Femur (tissue), 1 donor: ENCODE measurements around the gene MAF.

Experiments
- DNase-seq: peaks from one replicate; pipeline ENCODE4 v3.0.0-alpha.2; 2017

Gene MAF

GRCh38 chr16:79587296-79587695 is 13.2 kb downstream of the MAF start:
- DNase-seq: no peak

DNA sequence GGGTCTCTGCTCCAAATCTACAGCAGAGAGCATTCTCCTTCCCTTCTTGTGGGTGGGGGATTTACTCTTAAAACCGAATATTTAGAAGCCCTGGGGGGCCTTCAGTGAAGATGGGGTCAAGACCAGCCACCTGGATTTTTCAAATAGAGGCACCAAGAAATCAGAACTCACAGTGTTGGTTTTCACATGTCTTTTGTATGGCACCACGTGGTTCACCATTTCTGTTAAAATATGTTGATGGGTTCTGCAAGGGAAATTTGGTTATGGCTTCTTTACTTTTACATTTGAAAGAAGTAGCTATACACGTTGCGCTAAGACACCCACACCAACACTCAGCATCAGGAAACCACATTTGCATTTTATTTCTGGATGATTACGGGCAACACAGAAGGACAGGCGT is 17.7 kb downstream of the MAF start:
- DNase-seq: no peak

DNA sequence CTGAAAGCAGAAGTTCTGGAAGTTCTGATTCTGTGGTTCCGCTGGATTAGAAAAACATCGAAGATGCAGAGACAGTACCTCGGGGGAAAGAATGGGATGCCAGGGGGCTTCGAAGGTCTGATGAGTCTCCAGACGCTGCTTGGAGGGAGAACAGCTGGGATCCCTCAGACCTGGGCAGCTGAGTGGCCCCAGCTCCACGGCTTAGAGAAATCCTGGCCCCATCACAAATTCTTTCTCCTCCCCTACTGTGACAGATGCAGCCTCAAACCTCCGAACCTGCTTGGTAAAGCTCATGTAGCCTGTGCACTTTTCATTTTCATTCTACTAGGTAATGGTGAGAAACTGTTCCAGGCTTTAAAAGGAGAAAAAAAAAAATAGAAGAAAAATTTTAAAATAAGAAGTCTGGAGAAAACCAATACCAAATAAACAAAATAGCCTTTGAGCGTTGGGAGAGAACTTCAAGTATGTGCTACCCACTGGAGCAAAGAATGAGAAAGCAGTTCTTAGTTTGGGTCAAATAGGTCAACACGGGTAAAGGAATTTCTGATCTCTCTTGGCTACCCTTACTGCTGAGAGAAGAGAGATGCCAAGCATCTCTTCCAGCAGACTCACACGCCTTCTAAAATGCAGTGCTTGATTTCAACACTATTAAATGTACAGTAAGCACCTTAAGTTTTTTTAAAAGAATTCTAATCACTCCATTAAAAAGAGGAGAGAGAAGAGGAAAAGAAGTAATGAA is 19.9 kb downstream of the MAF start:
- no peak for DNase-seq

- no peak for DNase-seq
Measured at GRCh38 chr16:79576602-79577001, 23.9 kb downstream of the MAF start.

DNA sequence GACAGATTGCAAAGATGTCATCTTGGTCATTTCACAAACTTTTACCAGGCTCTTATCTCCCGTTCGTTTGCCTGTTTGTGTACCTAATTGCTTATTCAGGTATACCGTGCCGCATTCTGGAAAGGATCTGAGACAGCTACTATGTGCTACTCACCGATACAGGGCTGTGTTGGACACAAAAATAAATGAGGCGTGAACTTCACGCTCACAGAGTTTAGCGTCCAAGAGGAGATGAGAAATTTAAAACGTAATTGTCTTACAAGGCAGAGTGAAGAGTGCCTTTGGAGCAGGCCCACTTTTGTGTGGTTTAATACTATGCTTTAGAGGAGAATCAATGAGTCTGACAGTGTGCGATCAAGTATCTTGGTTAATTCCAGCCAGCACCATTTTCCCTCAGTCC is 26.7 kb downstream of the MAF start:
- no peak for DNase-seq

DNA sequence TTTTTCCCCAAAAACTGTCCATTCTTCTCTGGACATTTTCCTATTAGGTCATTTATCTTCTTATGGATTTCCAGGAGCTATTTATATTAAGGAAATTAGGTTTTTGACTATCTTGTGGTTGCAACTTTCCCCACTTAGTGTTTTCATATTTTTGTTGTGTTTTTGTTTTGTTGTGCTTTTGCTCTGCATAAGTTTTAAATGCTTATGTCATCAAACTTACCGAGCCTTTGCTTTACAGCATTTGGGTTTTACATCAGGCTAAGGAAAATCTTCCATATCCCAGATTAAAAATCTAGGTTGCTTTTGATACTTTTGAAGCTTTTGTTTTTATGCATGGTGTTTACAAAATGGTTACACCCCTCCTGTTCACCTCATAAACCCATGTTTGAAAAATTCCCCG is 27.5 kb downstream of the MAF start:
- DNase-seq: no peak

- DNase-seq: no peak
Measured at GRCh38 chr16:79571903-79572535, 28.5 kb downstream of the MAF start.

- DNase-seq: peak; percentile 41
Measured at GRCh38 chr16:79571065-79571902, 29.3 kb downstream of the MAF start.

GRCh38 chr16:79564671-79565107 is 35.8 kb downstream of the MAF start:
- DNase-seq: no peak

DNA sequence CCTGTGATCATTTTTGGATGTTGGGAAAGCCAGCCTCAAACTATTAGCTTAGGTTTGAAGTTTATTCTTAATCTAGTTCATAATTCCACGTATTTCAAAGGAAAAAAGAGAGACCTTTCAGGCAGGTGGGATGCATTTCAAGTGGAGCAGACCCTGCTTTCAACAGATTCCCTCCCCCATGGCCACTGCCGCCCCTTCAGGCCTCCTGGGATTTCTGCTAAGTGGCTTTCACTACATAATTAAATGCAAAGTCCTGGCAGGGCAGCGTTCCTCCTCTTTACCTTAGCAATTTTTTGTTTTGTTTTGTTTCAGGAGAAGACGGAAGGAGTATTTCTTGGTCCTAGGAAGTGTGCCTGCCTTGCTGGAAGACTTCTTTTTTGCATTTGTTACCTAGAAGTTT is 36.6 kb downstream of the MAF start:
- no peak for DNase-seq

GRCh38 chr16:79562166-79562823 is 38.2 kb downstream of the MAF start:
- no peak for DNase-seq

DNA sequence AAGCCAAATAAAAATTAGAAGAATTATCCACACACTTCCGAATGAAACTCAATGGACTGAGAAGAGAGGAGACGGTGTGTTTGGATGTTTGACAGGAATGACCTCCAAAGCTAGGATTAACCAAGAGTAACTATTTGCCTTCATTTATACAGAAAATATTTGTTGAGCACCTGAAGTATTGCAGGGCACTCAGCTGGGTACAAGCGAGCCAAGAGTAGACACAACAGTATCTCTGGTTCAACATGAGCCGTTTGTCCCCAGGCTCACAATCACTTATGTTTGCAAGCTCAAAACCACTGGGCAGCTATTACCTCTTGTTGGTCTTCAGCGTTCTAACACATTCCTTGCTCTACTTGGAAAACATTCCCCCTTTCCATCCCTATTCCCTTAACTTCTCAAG is 38.8 kb downstream of the MAF start:
- DNase-seq: no peak

DNA sequence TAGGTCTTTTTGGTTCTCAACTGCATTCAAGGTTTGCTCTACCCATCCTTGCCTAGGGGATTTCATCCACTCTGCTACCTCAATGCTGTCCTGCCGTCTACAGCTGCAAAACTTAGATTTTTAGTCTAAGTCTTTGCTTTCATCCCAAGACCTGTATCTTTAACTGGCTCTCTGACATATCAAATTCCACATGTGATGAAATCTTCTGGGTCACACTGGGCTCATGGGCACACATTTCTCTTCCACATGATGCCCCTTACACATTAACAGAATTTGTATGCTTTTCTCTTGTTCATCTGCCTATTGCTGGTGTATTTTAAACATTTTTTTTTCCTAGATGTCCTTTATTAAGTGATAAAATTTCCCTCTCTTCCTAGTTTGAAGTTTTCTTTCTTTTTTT is 39.6 kb downstream of the MAF start:
- DNase-seq: no peak

- no peak for DNase-seq
Measured at GRCh38 chr16:79560318-79560717, 40.2 kb downstream of the MAF start.

GRCh38 chr16:79559532-79559931 is 41.0 kb downstream of the MAF start:
- DNase-seq: no peak

DNA sequence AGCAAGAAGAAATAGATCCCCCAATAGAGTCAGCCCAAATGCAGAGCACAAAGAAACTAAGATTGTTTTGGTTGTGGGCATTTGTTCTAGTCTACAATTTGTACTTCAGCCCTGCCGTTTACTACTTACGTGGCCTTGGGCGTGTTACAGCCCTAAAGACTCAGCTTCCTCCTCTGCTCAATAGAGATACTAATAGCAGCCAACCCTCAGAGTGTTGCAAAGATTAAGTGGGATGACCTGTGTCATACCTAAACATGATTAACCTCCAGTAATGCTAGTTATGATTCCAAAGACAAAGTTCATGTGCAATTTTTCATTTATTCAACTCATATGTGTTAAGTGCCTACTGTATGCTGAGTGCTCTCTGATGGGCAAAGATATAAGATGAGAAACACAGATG is 43.1 kb downstream of the MAF start:
- DNase-seq: no peak

GRCh38 chr16:79554912-79555311 is 45.6 kb downstream of the MAF start:
- DNase-seq: no peak

GRCh38 chr16:79550373-79550772 is 50.2 kb downstream of the MAF start:
- DNase-seq: no peak

- DNase-seq: no peak
Measured at GRCh38 chr16:79547085-79547484, 53.5 kb downstream of the MAF start.
